ENCODE data around the gene ZSCAN20.

The ZSCAN20 gene

DNA sequence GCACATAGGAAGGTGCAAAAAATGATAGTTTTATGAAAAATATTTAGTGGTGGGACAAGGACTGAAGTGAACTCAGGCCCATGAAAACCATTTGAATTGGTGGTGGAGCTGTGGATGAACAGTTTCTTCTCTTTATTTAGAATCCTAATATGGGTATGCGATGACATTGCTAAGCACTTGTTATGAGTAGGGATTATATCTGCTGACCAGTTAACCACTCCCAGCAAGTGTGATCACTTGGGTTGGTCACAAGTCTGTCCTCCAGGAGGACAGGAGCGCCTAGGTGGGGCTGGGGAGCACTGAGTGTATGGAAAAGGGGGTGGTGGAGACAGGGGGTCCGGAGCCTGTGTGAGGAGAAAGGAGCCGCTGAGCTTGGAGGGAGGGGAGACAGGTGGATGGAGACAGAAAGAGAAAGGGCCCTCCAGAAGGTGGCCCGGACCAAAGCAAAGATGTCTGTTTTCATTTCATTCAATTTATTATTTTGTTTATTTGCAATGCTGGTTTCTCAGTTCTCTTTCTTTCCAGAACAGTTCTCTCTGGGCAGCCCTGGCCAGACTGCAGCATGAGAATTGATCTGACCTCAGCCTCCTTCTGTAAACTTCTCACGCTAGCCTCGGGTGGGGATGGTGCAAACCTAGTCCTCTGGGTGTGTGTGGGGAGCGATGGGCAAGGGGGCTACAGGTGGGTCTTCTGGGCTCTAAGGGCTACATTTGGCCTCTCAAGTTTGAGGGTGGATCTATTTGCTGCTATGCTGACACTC, 9.9 kb upstream of the ZSCAN20 start:
- H3K79me2 ChIP-seq (ENCODE audit: control insufficient read depth, low read length): no peaks in the 10 kb centered on the region
- no peak overlapping the region for H3K27ac ChIP-seq (ENCODE audit: low read depth, low read length)
- H3K4me1 ChIP-seq (ENCODE audit: control insufficient read depth, low read length): peaks cover 56% of the 10 kb centered on the region
- H3K9me2 ChIP-seq (replicated peaks; ENCODE audit: control insufficient read depth, low read length): no peaks in the 10 kb centered on the region
- no peaks in the 10 kb centered on the region for H3K36me3 ChIP-seq (ENCODE audit: control insufficient read depth, low read length)
- H3K9me3 ChIP-seq (ENCODE audit: control insufficient read depth, insufficient read depth, low read length): no peaks in the 10 kb centered on the region
- TF ChIP-seq EZH2phosphoT487 (IDR thresholded peaks at IDR 0.05; ENCODE audit: borderline replicate concordance, low read length): no peak
- TF ChIP-seq, protein P1, sequence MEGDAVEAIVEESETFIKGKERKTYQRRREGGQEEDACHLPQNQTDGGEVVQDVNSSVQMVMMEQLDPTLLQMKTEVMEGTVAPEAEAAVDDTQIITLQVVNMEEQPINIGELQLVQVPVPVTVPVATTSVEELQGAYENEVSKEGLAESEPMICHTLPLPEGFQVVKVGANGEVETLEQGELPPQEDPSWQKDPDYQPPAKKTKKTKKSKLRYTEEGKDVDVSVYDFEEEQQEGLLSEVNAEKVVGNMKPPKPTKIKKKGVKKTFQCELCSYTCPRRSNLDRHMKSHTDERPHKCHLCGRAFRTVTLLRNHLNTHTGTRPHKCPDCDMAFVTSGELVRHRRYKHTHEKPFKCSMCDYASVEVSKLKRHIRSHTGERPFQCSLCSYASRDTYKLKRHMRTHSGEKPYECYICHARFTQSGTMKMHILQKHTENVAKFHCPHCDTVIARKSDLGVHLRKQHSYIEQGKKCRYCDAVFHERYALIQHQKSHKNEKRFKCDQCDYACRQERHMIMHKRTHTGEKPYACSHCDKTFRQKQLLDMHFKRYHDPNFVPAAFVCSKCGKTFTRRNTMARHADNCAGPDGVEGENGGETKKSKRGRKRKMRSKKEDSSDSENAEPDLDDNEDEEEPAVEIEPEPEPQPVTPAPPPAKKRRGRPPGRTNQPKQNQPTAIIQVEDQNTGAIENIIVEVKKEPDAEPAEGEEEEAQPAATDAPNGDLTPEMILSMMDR (IDR thresholded peaks at IDR 0.05; ENCODE audit: low read depth, low read length, poor library complexity, severe bottlenecking): no peak
- H3K27me3 ChIP-seq (ENCODE audit: control insufficient read depth, low read length): no peaks in the 10 kb centered on the region
- no peaks in the 10 kb centered on the region for H4K20me1 ChIP-seq (ENCODE audit: control insufficient read depth, insufficient read depth, low read depth, low read length)
- H3K4me3 ChIP-seq (ENCODE audit: low read length): no peak overlapping the region
- peaks cover 4% of the 10 kb centered on the region; the same call in 1 of the 2 replicates for H3F3A ChIP-seq (ENCODE audit: control insufficient read depth, insufficient read depth)
- H3K4me2 ChIP-seq (ENCODE audit: low read length): 0 out of 2 replicates have a peak overlapping the region, but pooled peaks have one; percentile 35

DNA sequence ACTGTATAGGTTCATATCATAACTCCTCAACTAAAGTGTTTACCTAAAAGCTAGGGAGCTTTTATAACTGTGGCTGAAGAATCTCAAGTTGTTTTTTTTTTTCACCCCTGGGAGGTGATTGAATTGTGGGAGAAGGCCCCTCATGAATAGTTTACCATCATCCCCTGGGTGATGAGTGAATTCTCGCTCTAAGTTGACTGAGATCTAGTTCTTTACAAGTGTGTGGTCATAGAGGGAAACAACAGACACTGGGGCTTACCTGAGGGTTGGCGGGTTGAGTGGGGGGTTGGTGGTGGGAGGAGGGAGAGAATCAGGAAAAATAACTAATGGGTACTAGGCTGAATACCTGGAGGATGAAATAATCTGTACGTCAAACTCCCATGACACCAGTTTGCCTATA, 7.9 kb upstream of the ZSCAN20 start:
- Histone ChIP-seq H3K9me3 (ENCODE audit: control insufficient read depth, insufficient read depth, low read length) (no peaks in the 10 kb centered on the region), H3K27me3 (ENCODE audit: control insufficient read depth, low read length) (no peaks in the 10 kb centered on the region), H3K36me3 (ENCODE audit: control insufficient read depth, low read length) (no peaks in the 10 kb centered on the region), H3K4me3 (ENCODE audit: low read length) (no peak overlapping the region), H3K9me2 (replicated peaks; ENCODE audit: control insufficient read depth, low read length) (no peaks in the 10 kb centered on the region), H3K4me1 (ENCODE audit: control insufficient read depth, low read length) (peaks cover 50% of the 10 kb centered on the region), H3K27ac (ENCODE audit: low read depth, low read length) (no peak overlapping the region), H4K20me1 (ENCODE audit: control insufficient read depth, insufficient read depth, low read depth, low read length) (no peaks in the 10 kb centered on the region), H3K4me2 (ENCODE audit: low read length) (no peak overlapping the region), H3K79me2 (ENCODE audit: control insufficient read depth, low read length) (no peaks in the 10 kb centered on the region), H3F3A (ENCODE audit: control insufficient read depth, insufficient read depth) (peaks cover 4% of the 10 kb centered on the region; the same call in 1 of the 2 replicates)
- TF ChIP-seq, protein P1 (IDR thresholded peaks at IDR 0.05; ENCODE audit: low read depth, low read length, poor library complexity, severe bottlenecking): no peak
- TF ChIP-seq EZH2phosphoT487 (IDR thresholded peaks at IDR 0.05; ENCODE audit: borderline replicate concordance, low read length): no peak

DNA sequence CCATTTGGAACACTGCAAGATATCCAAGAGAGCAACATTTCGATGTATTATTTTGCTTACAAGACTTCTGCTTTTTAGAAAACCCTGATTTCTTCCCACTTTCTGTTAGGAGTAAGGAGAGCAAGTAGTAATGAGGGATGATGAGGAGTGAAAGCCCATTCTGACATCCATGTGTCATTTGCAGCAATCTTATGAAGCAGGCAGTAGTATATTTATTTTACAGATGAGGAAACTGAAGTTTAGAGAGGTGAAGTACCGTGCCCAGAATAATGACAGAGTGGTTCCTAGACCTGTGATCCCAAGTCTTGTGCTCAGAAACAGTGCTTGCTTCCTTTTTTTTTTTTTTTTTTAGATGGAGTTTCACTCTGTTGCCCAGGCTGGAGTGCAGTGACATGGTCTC, 7.1 kb upstream of the ZSCAN20 start:
- Histone ChIP-seq H3K9me2 (replicated peaks; ENCODE audit: control insufficient read depth, low read length) (no peaks in the 10 kb centered on the region), H4K20me1 (ENCODE audit: control insufficient read depth, insufficient read depth, low read depth, low read length) (no peaks in the 10 kb centered on the region), H3F3A (ENCODE audit: control insufficient read depth, insufficient read depth) (peaks cover 4% of the 10 kb centered on the region; the same call in 1 of the 2 replicates), H3K4me1 (ENCODE audit: control insufficient read depth, low read length) (peaks cover 46% of the 10 kb centered on the region), H3K4me2 (ENCODE audit: low read length) (no peak overlapping the region), H3K9me3 (ENCODE audit: control insufficient read depth, insufficient read depth, low read length) (no peaks in the 10 kb centered on the region), H3K79me2 (ENCODE audit: control insufficient read depth, low read length) (no peaks in the 10 kb centered on the region), H3K4me3 (ENCODE audit: low read length) (no peak overlapping the region), H3K27me3 (ENCODE audit: control insufficient read depth, low read length) (no peaks in the 10 kb centered on the region), H3K36me3 (ENCODE audit: control insufficient read depth, low read length) (no peaks in the 10 kb centered on the region), H3K27ac (ENCODE audit: low read depth, low read length) (no peak overlapping the region)
- TF ChIP-seq, protein P1 (IDR thresholded peaks at IDR 0.05; ENCODE audit: low read depth, low read length, poor library complexity, severe bottlenecking): no peak
- no peak for TF ChIP-seq EZH2phosphoT487 (IDR thresholded peaks at IDR 0.05; ENCODE audit: borderline replicate concordance, low read length)
